ENCODE data around the gene PI4K2B. TPM values are rescaled to one million over a fixed set of nuclear protein-coding genes. Genes with fewer than 3 reads are reported as not detected.
"Not testable (repeated sequence)": the region's sequence is repeated elsewhere in the genome, so short reads cannot be mapped to it uniquely, and the experiment has no call there.

The PI4K2B gene
- total and polyA plus RNA-seq, 4 experiments from 2014 or later: 13.5 to 15.3 (median 14.5) TPM

DNA sequence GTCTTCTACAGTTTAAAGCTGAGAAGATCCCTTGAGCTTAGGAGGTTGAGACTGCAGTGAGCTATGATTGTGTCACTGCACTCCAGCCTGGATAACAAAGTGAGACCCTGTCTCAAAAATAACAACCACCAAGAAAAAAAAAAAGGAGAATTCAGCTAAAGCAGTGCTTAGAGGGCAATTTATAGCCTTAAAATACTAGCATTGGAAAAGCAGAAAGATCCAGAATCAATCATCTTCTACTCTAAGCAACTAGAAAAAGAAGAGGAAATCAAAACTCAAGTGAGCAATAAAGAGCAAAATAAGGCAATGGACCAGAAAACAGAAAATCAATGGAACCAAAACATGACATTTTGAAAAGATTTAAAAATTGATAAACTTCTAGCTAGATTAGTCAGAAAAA, 639 bp upstream of the PI4K2B start:
- H3K4me3 Mint-ChIP-seq: peak overlapping the region; percentile 82 to 92 (median 86)
- ChIA-PET POLR2A (ENCODE audit: partially characterized antibody) (interaction anchor here (1.5 to 5.3 kb wide), 6 partner anchors 58 to 680 kb away, joined by 3 to 70 read pairs (median 12); partner anchors contain the start of genes ANAPC4, SEPSECS and ZCCHC4), CTCF (ENCODE audit: partially characterized antibody) (interaction anchor here (0.8 to 8.6 kb wide), 6 partner anchors 38 to 89 kb away, joined by 3 to 107 read pairs (median 6); partner anchors contain the start of genes SEPSECS and ZCCHC4)
- intact Hi-C loops (cut with micrococcal nuclease): loop anchor here (5.0 to 10.0 kb wide), 3 partner anchors 51 to 1352 kb away; partner anchors contain the start of genes DHX15 and TBC1D19
- DNase-seq: peak in 1 of 5 donors; percentile 5
- Histone ChIP-seq H3K27me3 (ENCODE audit: insufficient read depth, low read length) (no peaks in the 10 kb centered on the region), H3K9me3 (ENCODE audit: control insufficient read depth in 1 of 2, low read length in 2 of 2) (no peaks in the 10 kb centered on the region), H3K4me1 (ENCODE audit: insufficient read depth, low read length) (peaks cover 31% of the 10 kb centered on the region), H3K4me3 (ENCODE audit: low read length in 2 of 2) (peak overlapping the region; percentile 20 to 34), H3K36me3 (ENCODE audit: insufficient read depth, low read length) (no peaks in the 10 kb centered on the region), H3K27ac (ENCODE audit: low read depth, low read length) (peak overlapping the region; percentile 24)
- H3K9me3 Mint-ChIP-seq: peaks cover 0 to 18% (median 8%) of the 10 kb centered on the region in 8 donors
- no peaks in the 10 kb centered on the region for H3K27me3 Mint-ChIP-seq
- H3K27ac Mint-ChIP-seq: peak overlapping the region; percentile 77 to 94 (median 90)
- H3K4me1 Mint-ChIP-seq: peaks cover 21 to 66% (median 33%) of the 10 kb centered on the region in 4 donors
- H3K36me3 Mint-ChIP-seq: peaks cover 16 to 25% of the 10 kb centered on the region in 2 donors

DNA sequence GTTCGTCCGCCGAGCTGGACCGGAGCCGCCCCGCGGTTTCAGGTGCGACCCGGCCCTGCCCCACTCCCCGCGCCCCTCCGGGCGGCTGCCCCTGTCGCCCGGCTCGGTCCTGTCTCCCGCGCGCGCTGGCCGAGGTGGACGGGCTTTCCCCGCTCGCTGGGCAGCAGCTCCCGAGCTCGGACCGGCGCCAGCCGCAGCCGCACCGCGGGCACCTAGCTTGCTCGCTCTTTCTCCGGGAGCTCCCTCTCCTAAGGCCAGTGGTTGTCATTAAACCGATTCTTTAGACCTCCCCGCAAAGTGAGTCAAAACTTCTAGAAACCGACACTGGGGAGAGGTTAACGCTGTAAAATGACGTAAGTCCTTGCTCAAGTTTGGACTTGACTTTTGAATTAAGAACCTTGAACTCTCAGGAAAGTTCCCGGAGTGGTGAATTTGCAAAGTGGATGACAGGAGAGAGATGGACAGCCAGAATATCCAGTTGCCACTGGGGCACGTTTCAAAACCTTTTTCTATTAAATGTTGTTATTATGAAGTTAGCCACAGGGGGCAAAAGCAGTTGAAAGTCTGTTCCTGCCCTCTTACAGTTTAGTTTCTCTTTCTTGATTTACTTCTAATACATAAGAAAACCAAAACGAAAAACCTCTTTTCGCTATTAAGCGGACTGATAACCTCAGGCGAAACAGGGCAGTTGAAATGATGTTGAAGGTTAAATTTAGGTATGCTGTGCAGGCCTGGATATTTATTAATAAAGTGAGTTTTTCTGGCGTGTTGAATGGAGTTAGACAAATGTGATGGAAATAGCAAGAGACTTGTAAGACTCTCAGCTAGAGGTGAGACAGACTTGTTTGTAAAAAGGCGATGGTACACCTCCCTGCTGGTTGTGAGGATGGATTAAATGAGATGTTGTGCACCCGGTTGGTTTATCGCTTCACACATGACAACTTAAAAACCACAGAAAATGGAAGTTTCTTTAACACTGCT, 847 bp downstream of the PI4K2B start:
- Mint-ChIP-seq H3K4me3 (peak overlapping the region; percentile 83 to 98 (median 94)), H3K4me1 (peaks cover 24 to 76% (median 39%) of the 10 kb centered on the region in 4 donors), H3K36me3 (peaks cover 12 to 14% of the 10 kb centered on the region in 2 donors), H3K27ac (peak overlapping the region; percentile 85 to 98 (median 96)), H3K9me3 (peaks cover 0 to 5% (median 0%) of the 10 kb centered on the region in 8 donors), H3K27me3 (no peaks in the 10 kb centered on the region)
- Histone ChIP-seq H3K27ac (ENCODE audit: low read depth, low read length) (peak overlapping the region; percentile 87), H3K4me1 (ENCODE audit: insufficient read depth, low read length) (peaks cover 37% of the 10 kb centered on the region), H3K36me3 (ENCODE audit: insufficient read depth, low read length) (no peaks in the 10 kb centered on the region), H3K9me3 (ENCODE audit: control insufficient read depth in 1 of 2, low read length in 2 of 2) (no peaks in the 10 kb centered on the region), H3K27me3 (ENCODE audit: insufficient read depth, low read length) (no peaks in the 10 kb centered on the region), H3K4me3 (ENCODE audit: low read length in 2 of 2) (peak overlapping the region; percentile 55 to 87)
- ChIA-PET POLR2A (ENCODE audit: partially characterized antibody) (interaction anchor here (1.0 to 5.3 kb wide), 10 partner anchors 12 to 679 kb away, joined by 3 to 70 read pairs (median 6); partner anchors contain the start of genes ANAPC4, SEPSECS and ZCCHC4), CTCF (ENCODE audit: partially characterized antibody) (interaction anchor here (0.9 to 8.6 kb wide), 14 partner anchors 12 to 133 kb away, joined by 3 to 107 read pairs (median 5); partner anchors contain the start of genes SEPSECS and ZCCHC4)
- intact Hi-C loops (cut with micrococcal nuclease): loop anchor here (1.0 to 10.0 kb wide), 7 partner anchors 22 to 1350 kb away; partner anchors contain the start of genes ANAPC4, DHX15, SEPSECS and TBC1D19
- peak; percentile 73 to 82 (median 77) for DNase-seq

DNA sequence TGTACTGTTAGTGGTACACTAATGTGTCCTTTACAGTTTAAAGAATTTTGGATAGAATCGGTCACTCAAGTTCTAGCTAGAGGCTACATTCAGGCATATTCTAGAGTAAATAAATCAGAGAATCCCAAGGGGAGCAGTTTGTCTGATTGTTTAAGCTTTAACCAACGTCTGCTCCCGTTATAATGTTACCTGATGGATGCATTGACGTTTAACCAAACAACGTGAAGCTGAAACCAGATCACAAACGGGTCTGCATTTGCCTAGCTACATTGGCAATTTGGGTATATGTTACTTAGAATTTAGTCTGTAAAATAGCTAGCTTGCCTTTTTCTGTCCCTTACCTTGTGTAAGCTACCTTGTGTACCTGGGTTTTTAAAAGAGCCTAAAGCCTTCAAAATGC, 1.6 kb downstream of the PI4K2B start:
- peak overlapping the region; percentile 85 to 98 (median 96) for H3K27ac Mint-ChIP-seq
- POLR2A ChIA-PET (ENCODE audit: partially characterized antibody): interaction anchor here (1.4 to 5.3 kb wide), 5 partner anchors 11 to 142 kb away, joined by 3 to 70 read pairs (median 18); partner anchors contain the start of genes ANAPC4, SEPSECS and ZCCHC4
- peak overlapping the region; percentile 83 to 98 (median 94) for H3K4me3 Mint-ChIP-seq
- H3K9me3 Mint-ChIP-seq: peaks cover 0 to 5% (median 0%) of the 10 kb centered on the region in 8 donors
- no peak for DNase-seq
- peak overlapping the region; percentile 55 to 87 for H3K4me3 ChIP-seq (ENCODE audit: low read length in 2 of 2)
- no peaks in the 10 kb centered on the region for H3K36me3 ChIP-seq (ENCODE audit: insufficient read depth, low read length)
- CTCF ChIA-PET (ENCODE audit: partially characterized antibody): interaction anchor here (0.9 to 8.6 kb wide), 12 partner anchors 12 to 256 kb away, joined by 3 to 107 read pairs (median 4); partner anchors contain the start of genes SEPSECS and ZCCHC4
- H3K27me3 Mint-ChIP-seq: no peaks in the 10 kb centered on the region
- H3K27ac ChIP-seq (ENCODE audit: low read depth, low read length): peak overlapping the region; percentile 87
- peaks cover 30 to 79% (median 46%) of the 10 kb centered on the region in 4 donors for H3K4me1 Mint-ChIP-seq
- peaks cover 44% of the 10 kb centered on the region for H3K4me1 ChIP-seq (ENCODE audit: insufficient read depth, low read length)
- peaks cover 12 to 14% of the 10 kb centered on the region in 2 donors for H3K36me3 Mint-ChIP-seq
- H3K27me3 ChIP-seq (ENCODE audit: insufficient read depth, low read length): no peaks in the 10 kb centered on the region
- intact Hi-C loops (cut with micrococcal nuclease): loop anchor here (2.0 to 10.0 kb wide), 3 partner anchors 21 to 1349 kb away; partner anchors contain the start of genes DHX15 and TBC1D19
- H3K9me3 ChIP-seq (ENCODE audit: control insufficient read depth in 1 of 2, low read length in 2 of 2): no peaks in the 10 kb centered on the region

DNA sequence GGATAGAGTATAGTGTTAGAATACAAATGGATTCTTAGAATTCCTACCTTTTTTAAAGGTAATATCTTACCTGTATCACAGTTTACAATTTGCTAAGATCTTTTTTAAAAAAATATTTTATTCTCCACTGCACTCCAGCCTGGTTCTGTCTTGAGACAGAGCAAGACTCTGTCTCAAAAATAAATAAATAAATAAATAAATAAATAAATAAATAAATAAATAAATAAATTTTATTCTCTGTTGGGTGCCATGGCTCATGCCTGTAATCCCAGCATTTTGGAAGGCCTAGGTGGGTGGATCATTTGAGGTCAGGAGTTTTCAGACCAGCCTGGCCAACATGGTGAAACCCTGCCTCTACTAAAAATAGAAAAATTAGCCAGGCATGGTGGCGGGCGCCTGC, 2.2 kb downstream of the PI4K2B start:
- H3K4me1 ChIP-seq (ENCODE audit: insufficient read depth, low read length): peaks cover 49% of the 10 kb centered on the region
- not testable (repeated sequence) for DNase-seq; H3K27me3 ChIP-seq (ENCODE audit: insufficient read depth, low read length); H3K27me3 Mint-ChIP-seq; H3K9me3 Mint-ChIP-seq; H3K27ac ChIP-seq (ENCODE audit: low read depth, low read length); H3K36me3 ChIP-seq (ENCODE audit: insufficient read depth, low read length); H3K9me3 ChIP-seq (ENCODE audit: control insufficient read depth in 1 of 2, low read length in 2 of 2); H3K4me3 ChIP-seq (ENCODE audit: low read length in 2 of 2)
- H3K36me3 Mint-ChIP-seq: peaks cover 8 to 11% of the 10 kb centered on the region in 2 donors
- H3K4me3 Mint-ChIP-seq: peak overlapping the region; percentile 83 to 98 (median 94)
- POLR2A ChIA-PET (ENCODE audit: partially characterized antibody): interaction anchor here (1.7 to 5.3 kb wide), 4 partner anchors 11 to 141 kb away, joined by 6 to 70 read pairs (median 38); partner anchors contain the start of genes ANAPC4, SEPSECS and ZCCHC4
- peaks cover 34 to 79% (median 51%) of the 10 kb centered on the region in 4 donors for H3K4me1 Mint-ChIP-seq
- peak overlapping the region in 6 of 7 donors; percentile 83 to 98 (median 94) for H3K27ac Mint-ChIP-seq
- CTCF ChIA-PET (ENCODE audit: partially characterized antibody): interaction anchor here (1.0 to 8.6 kb wide), 9 partner anchors 11 to 256 kb away, joined by 3 to 107 read pairs (median 4); partner anchors contain the start of genes SEPSECS and ZCCHC4
- intact Hi-C loops (cut with micrococcal nuclease): loop anchor here (10.0 kb wide), 2 partner anchors 651 to 1349 kb away; partner anchors contain the start of genes DHX15 and TBC1D19

DNA sequence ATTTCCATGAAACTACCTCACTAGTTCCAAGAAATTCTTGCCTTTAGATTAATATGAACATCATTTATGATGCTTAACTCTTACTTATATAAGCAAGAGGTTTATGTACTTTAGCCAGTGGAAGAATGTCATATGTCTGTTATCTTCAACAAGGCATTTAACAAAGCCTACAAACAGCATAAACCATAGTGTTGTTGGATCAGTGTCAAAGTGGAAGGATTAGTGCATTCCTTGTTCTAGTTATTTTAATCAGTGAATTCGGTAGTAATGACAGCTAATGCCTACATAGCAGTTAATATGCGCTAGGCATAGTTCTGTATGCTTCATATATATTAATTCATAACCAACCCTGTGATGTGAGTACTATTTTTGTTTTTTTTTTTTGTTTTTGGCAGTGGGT, 3.1 kb downstream of the PI4K2B start:
- Histone ChIP-seq H3K27me3 (ENCODE audit: insufficient read depth, low read length) (no peaks in the 10 kb centered on the region), H3K4me1 (ENCODE audit: insufficient read depth, low read length) (peaks cover 49% of the 10 kb centered on the region), H3K4me3 (ENCODE audit: low read length in 2 of 2) (no peak overlapping the region), H3K9me3 (ENCODE audit: control insufficient read depth in 1 of 2, low read length in 2 of 2) (no peaks in the 10 kb centered on the region), H3K27ac (ENCODE audit: low read depth, low read length) (no peak overlapping the region), H3K36me3 (ENCODE audit: insufficient read depth, low read length) (no peaks in the 10 kb centered on the region)
- H3K27me3 Mint-ChIP-seq: no peaks in the 10 kb centered on the region
- ChIA-PET CTCF (ENCODE audit: partially characterized antibody) (interaction anchor here (5.5 to 8.6 kb wide), 2 partner anchors 76 to 77 kb away, joined by 36 to 107 read pairs; partner anchors contain the start of genes SEPSECS and ZCCHC4), POLR2A (ENCODE audit: partially characterized antibody) (interaction anchor here (5.3 kb wide), 1 partner anchor 76 kb away, joined by 58 read pairs; the partner anchor contains the start of gene ZCCHC4)
- DNase-seq: no peak
- peak overlapping the region in 3 of 7 donors; percentile 42 to 64 (median 50) for H3K27ac Mint-ChIP-seq
- peaks cover 8 to 9% of the 10 kb centered on the region in 2 donors for H3K36me3 Mint-ChIP-seq
- H3K9me3 Mint-ChIP-seq: peaks cover 0 to 3% (median 0%) of the 10 kb centered on the region in 8 donors
- H3K4me1 Mint-ChIP-seq: peaks cover 37 to 80% (median 57%) of the 10 kb centered on the region in 4 donors
- intact Hi-C loops (cut with micrococcal nuclease): loop anchor here (10.0 kb wide), 2 partner anchors 652 to 1348 kb away; partner anchors contain the start of genes DHX15 and TBC1D19
- H3K4me3 Mint-ChIP-seq: peak overlapping the region in 3 of 8 donors; percentile 12 to 46 (median 39)

DNA sequence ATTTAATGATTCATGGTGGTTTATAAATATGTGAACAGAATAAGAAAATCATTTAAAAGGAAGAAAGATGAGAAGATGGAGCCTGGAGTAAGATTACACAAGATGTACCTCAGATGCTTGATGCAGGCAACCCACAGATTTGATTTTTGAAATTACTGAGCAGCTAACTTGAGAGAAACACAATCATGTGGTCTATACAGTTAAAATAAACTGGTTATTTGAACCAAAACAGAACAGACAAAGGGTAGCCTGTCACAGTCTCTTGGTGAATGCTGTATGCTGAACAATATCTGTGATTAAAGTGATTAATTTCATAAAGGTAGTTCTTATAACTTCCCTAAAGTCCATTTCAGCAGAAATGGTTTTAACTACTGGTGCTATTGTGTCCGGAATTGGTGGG, 4.2 kb downstream of the PI4K2B start:
- peaks cover 35 to 72% (median 58%) of the 10 kb centered on the region in 4 donors for H3K4me1 Mint-ChIP-seq
- Histone ChIP-seq H3K4me1 (ENCODE audit: insufficient read depth, low read length) (peaks cover 44% of the 10 kb centered on the region), H3K4me3 (ENCODE audit: low read length in 2 of 2) (no peak overlapping the region), H3K27me3 (ENCODE audit: insufficient read depth, low read length) (no peaks in the 10 kb centered on the region), H3K36me3 (ENCODE audit: insufficient read depth, low read length) (no peaks in the 10 kb centered on the region), H3K27ac (ENCODE audit: low read depth, low read length) (no peak overlapping the region), H3K9me3 (ENCODE audit: control insufficient read depth in 1 of 2, low read length in 2 of 2) (no peaks in the 10 kb centered on the region)
- ChIA-PET POLR2A (ENCODE audit: partially characterized antibody) (no interaction called here), CTCF (ENCODE audit: partially characterized antibody) (interaction anchor here (8.6 kb wide), 1 partner anchor 76 kb away, joined by 107 read pairs; the partner anchor contains the start of gene ZCCHC4)
- peaks cover 8 to 9% of the 10 kb centered on the region in 2 donors for H3K36me3 Mint-ChIP-seq
- intact Hi-C loops (cut with micrococcal nuclease): loop anchor here (10.0 kb wide), 2 partner anchors 653 to 1347 kb away; partner anchors contain the start of genes DHX15 and TBC1D19
- peak overlapping the region in 1 of 8 donors; percentile 60 for H3K4me3 Mint-ChIP-seq
- no peak for DNase-seq
- peaks cover 0 to 3% (median 0%) of the 10 kb centered on the region in 8 donors for H3K9me3 Mint-ChIP-seq
- peak overlapping the region in 3 of 7 donors; percentile 39 to 61 (median 48) for H3K27ac Mint-ChIP-seq
- no peaks in the 10 kb centered on the region for H3K27me3 Mint-ChIP-seq

Measured in CD4-positive, alpha-beta memory T cell (primary cell).